NCI-H526 treated with DMSO at 0.1 percent for 48 hours (cell line): Measurements from ENCODE around the gene ISCU.

ENCODE experiments used
- DNase-seq: peaks from one replicate; lab custom pipeline; 2025; lab: John Stamatoyannopoulos, UW

Gene ISCU

GRCh38 chr12:108603743-108604142 lies 41.3 kb downstream of the ISCU start:
- no peak for DNase-seq

GRCh38 chr12:108604208-108604941 lies 42.0 kb downstream of the ISCU start:
- DNase-seq: no peak

DNA sequence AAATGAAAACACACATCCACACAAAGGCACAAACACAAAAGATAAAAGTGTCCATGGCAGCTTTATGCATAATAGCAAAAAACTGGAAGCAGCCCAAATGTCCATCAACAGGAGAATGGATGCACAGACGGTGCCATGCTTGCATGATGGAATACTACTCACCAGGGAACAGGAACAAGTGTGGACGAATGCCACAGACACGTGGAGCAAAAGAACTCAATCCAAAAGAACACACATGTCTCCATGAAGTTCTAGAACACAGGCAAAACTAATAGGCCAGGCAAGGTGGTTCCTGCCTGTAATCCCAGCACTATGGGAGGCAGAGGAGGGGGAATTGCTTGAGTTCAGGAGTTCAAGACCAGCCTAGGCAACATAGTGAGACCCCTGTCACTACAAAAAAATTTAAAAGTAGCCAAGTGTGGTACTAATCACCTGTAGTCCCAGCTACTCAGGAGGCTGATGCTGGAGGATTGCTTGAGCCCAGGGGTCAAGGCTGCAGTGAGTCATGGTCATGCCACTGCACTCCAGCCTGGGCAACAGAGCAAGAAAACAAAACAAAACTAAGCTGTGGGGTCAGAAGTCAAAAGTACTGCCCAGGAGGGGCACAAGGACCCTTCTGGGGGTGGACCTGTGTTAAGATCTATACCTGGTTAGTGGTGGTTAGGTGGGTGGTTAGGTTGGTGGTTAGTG lies 42.7 kb downstream of the ISCU start:
- no peak for DNase-seq

- no peak for DNase-seq
Measured at GRCh38 chr12:108605690-108606406, 43.5 kb downstream of the ISCU start.

GRCh38 chr12:108606492-108606891 lies 44.1 kb downstream of the ISCU start:
- no peak for DNase-seq

DNA sequence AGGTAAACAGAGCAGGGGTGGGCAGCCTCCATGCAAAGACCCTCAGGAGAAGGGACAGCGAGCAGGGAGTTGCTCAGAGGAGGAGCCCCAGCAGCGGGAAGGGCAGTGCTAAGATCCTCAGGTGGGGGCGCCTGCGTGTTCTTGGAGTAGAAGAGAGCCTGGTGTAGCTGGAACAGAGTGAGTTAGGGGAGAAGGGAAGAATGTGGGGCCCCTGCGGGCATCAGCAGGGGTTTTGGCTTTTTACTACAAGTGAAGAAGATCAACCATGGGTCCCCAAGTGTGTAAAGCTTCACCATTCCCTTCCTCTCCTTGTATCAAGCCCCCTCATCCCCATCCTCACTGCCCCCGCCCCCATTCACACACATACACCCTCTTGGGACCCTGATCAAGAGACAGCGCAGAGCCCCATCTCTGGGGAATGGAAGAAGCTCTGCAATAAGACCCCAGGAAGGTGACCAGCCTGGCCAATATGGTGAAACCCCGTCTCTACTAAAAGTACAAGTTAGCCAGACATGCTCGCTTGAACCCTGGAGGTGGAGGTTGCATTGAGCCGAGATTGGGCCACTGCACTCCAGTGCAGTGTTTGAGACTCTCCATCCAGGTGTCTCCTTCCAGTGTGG lies 45.7 kb downstream of the ISCU start:
- DNase-seq: no peak

GRCh38 chr12:108608616-108609015 lies 46.2 kb downstream of the ISCU start:
- DNase-seq: no peak

- no peak for DNase-seq
Measured at GRCh38 chr12:108609537-108610335, 47.3 kb downstream of the ISCU start.

GRCh38 chr12:108610336-108610815 lies 48.0 kb downstream of the ISCU start:
- DNase-seq: no peak

GRCh38 chr12:108610856-108611605 lies 48.6 kb downstream of the ISCU start:
- DNase-seq: no peak

GRCh38 chr12:108611884-108612415 lies 49.6 kb downstream of the ISCU start:
- no peak for DNase-seq

GRCh38 chr12:108612788-108613282 lies 50.4 kb downstream of the ISCU start:
- DNase-seq: no peak

GRCh38 chr12:108613548-108613947 lies 51.2 kb downstream of the ISCU start:
- no peak for DNase-seq

DNA sequence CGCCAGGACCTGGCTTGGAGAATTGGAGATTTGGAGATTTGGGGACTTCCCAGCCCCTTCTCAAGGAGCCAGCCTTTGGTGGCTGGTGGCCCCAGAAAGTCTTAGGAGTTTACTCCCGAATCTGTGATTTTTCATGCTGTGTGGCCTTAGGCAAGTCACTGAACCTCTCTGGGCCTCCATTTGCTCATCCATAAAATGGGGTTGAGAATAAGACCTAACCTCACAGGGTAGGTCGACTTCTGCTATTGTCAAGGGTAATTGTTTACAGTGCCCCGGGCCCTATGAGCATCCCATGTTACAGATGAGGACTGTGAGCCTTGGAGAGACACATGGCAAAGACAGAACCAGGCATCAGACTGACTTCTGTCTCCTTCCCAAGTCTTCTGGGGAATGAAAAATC lies 51.6 kb downstream of the ISCU start:
- DNase-seq: no peak

DNA sequence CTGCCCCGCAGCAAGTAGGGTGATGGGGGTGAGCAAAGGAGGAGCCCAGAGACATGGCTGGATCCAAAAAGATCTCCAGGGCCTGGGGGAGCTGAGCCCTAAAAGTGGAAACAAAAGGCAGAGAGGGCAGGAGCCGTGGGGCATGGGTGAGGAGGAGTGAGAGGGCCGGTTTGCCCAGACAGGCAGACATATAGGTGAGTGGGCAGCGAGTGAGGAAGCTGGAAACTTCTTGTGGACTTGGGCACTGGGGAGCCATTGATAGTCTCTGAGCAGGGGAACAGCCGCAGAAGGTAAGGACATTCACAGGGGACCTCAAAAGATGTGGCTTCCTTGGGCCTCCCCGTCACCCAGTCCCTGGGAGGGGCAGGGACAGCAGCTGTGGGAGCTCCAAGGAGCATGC lies 52.2 kb downstream of the ISCU start:
- no peak for DNase-seq

DNA sequence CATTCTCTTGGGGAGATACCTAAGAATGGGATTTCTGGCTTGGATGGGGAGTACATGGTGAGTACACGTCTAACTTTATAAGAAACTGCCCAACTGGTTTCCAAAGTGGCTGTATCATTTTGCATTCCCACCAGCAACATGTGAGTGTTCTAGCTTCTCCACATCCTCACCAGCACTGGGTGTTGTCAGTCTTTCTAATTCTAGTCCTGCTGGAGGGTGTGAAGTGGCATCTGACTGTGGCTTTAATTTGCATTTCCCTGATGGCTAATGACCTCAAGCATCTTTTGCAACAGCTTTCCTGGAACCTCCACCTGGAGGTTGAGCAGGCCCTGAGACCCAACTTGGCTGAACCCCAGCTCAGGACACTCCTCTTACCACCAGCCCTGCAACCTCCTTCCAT lies 53.5 kb downstream of the ISCU start:
- DNase-seq: no peak

GRCh38 chr12:108616359-108616758 lies 54.0 kb downstream of the ISCU start:
- DNase-seq: no peak

DNA sequence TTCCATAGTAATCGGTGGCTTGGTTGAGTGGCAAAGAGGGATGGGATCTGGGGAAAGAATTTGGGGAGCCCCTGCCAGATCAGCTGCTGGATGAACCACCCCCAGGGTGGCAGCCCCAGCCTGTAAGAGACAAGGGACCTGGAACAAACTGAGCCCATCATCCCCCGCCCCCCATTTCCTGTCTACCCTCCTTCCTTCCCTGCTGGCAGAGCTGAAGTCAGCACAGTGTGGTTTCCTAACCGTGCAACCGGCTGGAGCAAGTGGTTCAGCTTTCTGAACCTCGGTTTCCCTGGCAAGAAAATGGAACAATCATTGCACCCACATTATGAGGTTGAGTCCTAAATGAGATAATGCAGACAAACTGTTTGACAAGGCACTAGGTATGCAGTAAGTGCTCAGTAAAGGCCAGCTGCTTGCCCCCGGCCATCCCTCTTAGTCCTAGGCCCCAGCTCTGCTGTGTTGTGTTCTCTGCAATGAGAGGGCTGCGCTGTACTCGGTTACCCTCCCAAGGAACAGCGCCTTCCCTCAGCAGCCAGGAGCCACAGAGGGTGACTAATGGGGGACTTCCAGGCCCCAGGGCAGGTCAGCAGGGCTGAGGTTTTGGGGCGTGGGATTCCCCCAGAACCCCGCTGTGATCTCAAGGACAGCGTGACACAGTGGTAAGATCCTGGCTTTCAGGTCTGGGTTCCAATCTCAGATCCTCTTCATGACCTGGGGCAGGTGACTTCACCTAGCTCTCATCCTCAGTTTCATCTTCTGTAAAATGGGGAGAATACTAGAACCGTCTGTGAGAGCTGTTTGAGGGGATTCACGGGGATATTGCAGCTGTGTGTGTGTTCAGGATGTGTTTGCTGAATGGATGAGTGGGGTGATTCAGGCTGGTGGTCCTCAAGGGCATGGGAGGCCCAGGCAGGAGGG lies 54.8 kb downstream of the ISCU start:
- DNase-seq: no peak
